HUES48 (cell line): ENCODE data around the gene FGF1.

Experiments
- H3K27ac ChIP-seq: one replicate; pipeline ENCODE4 v1.7.0; 2013; ENCODE audit warnings: low read depth, low read length, inconsistent platforms
- H3K27me3 ChIP-seq: 2 replicates; pipeline ENCODE4 v1.6.1; 2013; ENCODE audit warnings: mild to moderate bottlenecking, low read length; ENCODE audit not compliant: control insufficient read depth, insufficient read depth
- H3K36me3 ChIP-seq: 2 replicates; pipeline ENCODE4 v1.6.1; 2013; ENCODE audit warnings: low read length; ENCODE audit not compliant: control insufficient read depth, insufficient read depth
- H3K4me1 ChIP-seq: 2 replicates; pipeline ENCODE4 v1.6.1; 2013; ENCODE audit warnings: mild to moderate bottlenecking, low read length; ENCODE audit not compliant: control insufficient read depth, insufficient read depth
- H3K4me3 ChIP-seq: 2 replicates; pipeline ENCODE4 v1.5.1; 2013; ENCODE audit warnings: mild to moderate bottlenecking, low read depth, low read length
- H3K9ac ChIP-seq: 2 replicates; pipeline ENCODE4 v1.6.1; 2013; ENCODE audit warnings: mild to moderate bottlenecking, low read depth, low read length, moderate library complexity
- H3K9me3 ChIP-seq: 2 replicates; pipeline ENCODE4 v1.6.1; 2013; ENCODE audit warnings: low read length; ENCODE audit not compliant: control insufficient read depth, insufficient read depth

The FGF1 gene

GRCh38 chr5:142642427-142642826 lies 43.5 kb downstream of the FGF1 start:
- Histone ChIP-seq H3K4me1 (peaks cover 14% of the 10 kb centered on the region), H3K27me3 (no peaks in the 10 kb centered on the region), H3K4me3 (no peak overlapping the region), H3K9me3 (no peaks in the 10 kb centered on the region), H3K27ac (no peak overlapping the region), H3K36me3 (no peaks in the 10 kb centered on the region), H3K9ac (no peak overlapping the region)

- Histone ChIP-seq H3K4me1 (peaks cover 14% of the 10 kb centered on the region), H3K27ac (no peak overlapping the region), H3K36me3 (no peaks in the 10 kb centered on the region), H3K9me3 (no peaks in the 10 kb centered on the region), H3K27me3 (no peaks in the 10 kb centered on the region), H3K4me3 (no peak overlapping the region), H3K9ac (no peak overlapping the region)
Observed at GRCh38 chr5:142641711-142642110, 44.2 kb downstream of the FGF1 start.

- H3K27ac ChIP-seq = no peak overlapping the region
- H3K36me3 ChIP-seq = no peaks in the 10 kb centered on the region
- no peaks in the 10 kb centered on the region for H3K9me3 ChIP-seq
- H3K9ac ChIP-seq = no peak overlapping the region
- no peaks in the 10 kb centered on the region for H3K27me3 ChIP-seq
- no peak overlapping the region for H3K4me3 ChIP-seq
- peaks cover 14% of the 10 kb centered on the region for H3K4me1 ChIP-seq
Observed at GRCh38 chr5:142640316-142641005, 45.4 kb downstream of the FGF1 start.

GRCh38 chr5:142639455-142639854 lies 46.4 kb downstream of the FGF1 start:
- Histone ChIP-seq H3K4me1 (peaks cover 14% of the 10 kb centered on the region), H3K4me3 (no peak overlapping the region), H3K36me3 (no peaks in the 10 kb centered on the region), H3K27ac (no peak overlapping the region), H3K9me3 (no peaks in the 10 kb centered on the region), H3K9ac (no peak overlapping the region), H3K27me3 (no peaks in the 10 kb centered on the region)

- Histone ChIP-seq H3K27me3 (no peaks in the 10 kb centered on the region), H3K9me3 (no peaks in the 10 kb centered on the region), H3K9ac (no peak overlapping the region), H3K4me3 (no peak overlapping the region), H3K27ac (no peak overlapping the region), H3K4me1 (peaks cover 6% of the 10 kb centered on the region), H3K36me3 (no peaks in the 10 kb centered on the region)
Observed at GRCh38 chr5:142637871-142638270, 48.0 kb downstream of the FGF1 start.

- Histone ChIP-seq H3K27ac (no peak overlapping the region), H3K9me3 (no peaks in the 10 kb centered on the region), H3K27me3 (no peaks in the 10 kb centered on the region), H3K4me3 (no peak overlapping the region), H3K36me3 (no peaks in the 10 kb centered on the region), H3K9ac (no peak overlapping the region), H3K4me1 (peaks cover 6% of the 10 kb centered on the region)
Observed at GRCh38 chr5:142636698-142637324, 49.1 kb downstream of the FGF1 start.

- Histone ChIP-seq H3K27ac (no peak overlapping the region), H3K27me3 (no peaks in the 10 kb centered on the region), H3K4me1 (peaks cover 5% of the 10 kb centered on the region), H3K4me3 (no peak overlapping the region), H3K36me3 (no peaks in the 10 kb centered on the region), H3K9ac (no peak overlapping the region), H3K9me3 (no peaks in the 10 kb centered on the region)
Observed at GRCh38 chr5:142636093-142636492, 49.8 kb downstream of the FGF1 start.

GRCh38 chr5:142634216-142635011 lies 51.5 kb downstream of the FGF1 start:
- no peak overlapping the region for H3K4me3 ChIP-seq
- H3K27me3 ChIP-seq = no peaks in the 10 kb centered on the region
- H3K9ac ChIP-seq = no peak overlapping the region
- no peaks in the 10 kb centered on the region for H3K4me1 ChIP-seq
- H3K36me3 ChIP-seq = no peaks in the 10 kb centered on the region
- no peaks in the 10 kb centered on the region for H3K9me3 ChIP-seq
- H3K27ac ChIP-seq = no peak overlapping the region

- Histone ChIP-seq H3K4me3 (no peak overlapping the region), H3K4me1 (peaks cover 6% of the 10 kb centered on the region), H3K9me3 (no peaks in the 10 kb centered on the region), H3K27me3 (no peaks in the 10 kb centered on the region), H3K27ac (no peak overlapping the region), H3K36me3 (no peaks in the 10 kb centered on the region), H3K9ac (no peak overlapping the region)
Observed at GRCh38 chr5:142630927-142631539, 54.9 kb downstream of the FGF1 start.

GRCh38 chr5:142627383-142628217 lies 58.3 kb downstream of the FGF1 start:
- Histone ChIP-seq H3K4me1 (peaks cover 25% of the 10 kb centered on the region), H3K36me3 (no peaks in the 10 kb centered on the region), H3K27me3 (no peaks in the 10 kb centered on the region), H3K9me3 (no peaks in the 10 kb centered on the region), H3K27ac (no peak overlapping the region), H3K9ac (no peak overlapping the region), H3K4me3 (no peak overlapping the region)
